Neural cell (in vitro differentiated cells): Measurements from ENCODE around the gene DHX58. TPM values are rescaled to one million over a fixed set of nuclear protein-coding genes. Genes with fewer than 3 reads are reported as not detected.

Experiments used
- H2AFZ ChIP-seq: fragments of 200-600, 300-800 bp; sonication (generic), shearing (Covaris generic); 2 replicates; pipeline ENCODE4 v1.6.0; 2014; ENCODE audit warnings: low read depth, mild to moderate bottlenecking, antibody characterized with exemption, low read length, moderate library complexity
- H3F3A ChIP-seq: fragments of 200-600 bp; shearing (Covaris generic); 2 replicates; pipeline ENCODE4 v1.6.1; 2016; ENCODE audit warnings: mild to moderate bottlenecking, moderate library complexity, mixed read lengths, antibody characterized with exemption, low read length; ENCODE audit not compliant: insufficient read depth, poor library complexity, severe bottlenecking
- H3K27ac ChIP-seq: fragments of 200-600, 300-800 bp; sonication (generic), shearing (Covaris generic); 2 replicates; pipeline ENCODE4 v1.5.1; 2014; ENCODE audit warnings: mild to moderate bottlenecking, low read length, moderate library complexity
- H3K27me3 ChIP-seq: fragments of 300-800, 200-600 bp; sonication (generic), shearing (Covaris generic); 2 replicates; pipeline ENCODE4 v1.6.0; 2014; ENCODE audit warnings: mild to moderate bottlenecking, low read depth, low read length, moderate library complexity; ENCODE audit not compliant: insufficient read depth
- H3K36me3 ChIP-seq: fragments of 300-800, 200-600 bp; sonication (generic), shearing (Covaris generic); 2 replicates; pipeline ENCODE4 v1.5.1; 2014; ENCODE audit warnings: mild to moderate bottlenecking, antibody characterized with exemption, low read length, moderate library complexity; ENCODE audit not compliant: insufficient read depth
- H3K4me2 ChIP-seq: fragments of 300-800, 200-600 bp; sonication (generic), shearing (Covaris generic); 2 replicates; pipeline ENCODE4 v1.6.0; 2014; ENCODE audit warnings: mild to moderate bottlenecking, low read length
- H3K4me3 ChIP-seq: fragments of 300-800, 200-600 bp; sonication (generic), shearing (Covaris generic); 2 replicates; pipeline ENCODE4 v1.5.1; 2014; ENCODE audit warnings: mild to moderate bottlenecking, low read length, moderate library complexity
- H3K79me2 ChIP-seq: fragments of 200-600 bp; shearing (Covaris generic); replicated peaks from 2 replicates; pipeline ENCODE4 v1.6.0; 2014; ENCODE audit warnings: mild to moderate bottlenecking, low read length, moderate library complexity; ENCODE audit not compliant: insufficient read depth
- H3K9ac ChIP-seq: fragments of 300-800, 200-600 bp; sonication (generic), shearing (Covaris generic); 2 replicates; pipeline ENCODE4 v1.6.1; 2016; ENCODE audit warnings: mild to moderate bottlenecking, low read length, mixed read lengths
- H3K9me2 ChIP-seq: fragments of 200-600 bp; shearing (Covaris generic); 2 replicates; pipeline ENCODE4 v1.6.1; 2016; ENCODE audit warnings: mild to moderate bottlenecking, low read length, mixed read lengths; ENCODE audit not compliant: insufficient read depth
- H3K9me3 ChIP-seq: fragments of 200-600, 300-800 bp; sonication (generic), shearing (Covaris generic); 2 replicates; pipeline ENCODE4 v1.6.1; 2016; ENCODE audit warnings: mild to moderate bottlenecking, mixed run types, low read length, moderate library complexity, mixed read lengths
- H4K20me1 ChIP-seq: fragments of 200-600 bp; shearing (Covaris generic); 2 replicates; pipeline ENCODE4 v1.6.1; 2016; ENCODE audit warnings: mild to moderate bottlenecking, mixed run types; ENCODE audit not compliant: insufficient read depth
- CTCF ChIP-seq: fragments of 450-650 bp; IDR thresholded peaks from 2 replicates; pipeline ENCODE4 v1.5.1; 2014; ENCODE audit warnings: antibody characterized with exemption, mild to moderate bottlenecking, moderate library complexity; ENCODE audit not compliant: poor library complexity, severe bottlenecking
- EP300 ChIP-seq: fragments of 450-650 bp; conservative IDR thresholded peaks from 2 replicates; pipeline ENCODE4 v1.6.1; 2014; ENCODE audit warnings: antibody characterized with exemption, mild to moderate bottlenecking, moderate library complexity; ENCODE audit not compliant: poor library complexity, severe bottlenecking
- EZH2 ChIP-seq: fragments of 200-600, 300-800 bp; shearing (Covaris generic), sonication (generic); IDR thresholded peaks from 2 replicates; pipeline ENCODE4 v1.6.1; 2014; ENCODE audit warnings: antibody characterized with exemption, low read length, borderline replicate concordance, mild to moderate bottlenecking; ENCODE audit not compliant: insufficient read depth, poor library complexity, severe bottlenecking
- MXI1 ChIP-seq: fragments of 450-650 bp; conservative IDR thresholded peaks from 2 replicates; pipeline ENCODE4 v1.6.1; 2014; ENCODE audit warnings: antibody characterized with exemption, mild to moderate bottlenecking; ENCODE audit not compliant: poor library complexity, severe bottlenecking
- POLR2AphosphoS5 ChIP-seq: IDR thresholded peaks from 2 replicates; pipeline ENCODE4 v1.6.1; 2012
- RAD21 ChIP-seq: fragments of 450-650 bp; conservative IDR thresholded peaks from 2 replicates; pipeline ENCODE4 v1.6.1; 2014; ENCODE audit warnings: antibody characterized with exemption, mild to moderate bottlenecking, moderate library complexity
- SMC3 ChIP-seq: fragments of 450-650 bp; conservative IDR thresholded peaks from 2 replicates; pipeline ENCODE4 v1.6.1; 2014; ENCODE audit warnings: antibody characterized with exemption, mild to moderate bottlenecking, moderate library complexity; ENCODE audit not compliant: poor library complexity
- TAF1 ChIP-seq: IDR thresholded peaks from 2 replicates; pipeline ENCODE4 v1.6.1; 2012; ENCODE audit warnings: low read depth
- polyA plus RNA-seq: library from polyadenylated mRNA; depleted of rRNA; stranded (reverse); fragments of >200 nt; gene quantifications from 2 replicates; pipeline ENCODE4 v1.2.3, GENCODE V29; 2014
- TF ChIP-seq, protein P1 (sequence below): IDR thresholded peaks from 2 replicates; pipeline ENCODE4 v1.6.1; 2012; ENCODE audit warnings: borderline replicate concordance

Gene DHX58
- polyA plus RNA-seq, 1 donor from 2014 or later: 0.87 TPM

DNA sequence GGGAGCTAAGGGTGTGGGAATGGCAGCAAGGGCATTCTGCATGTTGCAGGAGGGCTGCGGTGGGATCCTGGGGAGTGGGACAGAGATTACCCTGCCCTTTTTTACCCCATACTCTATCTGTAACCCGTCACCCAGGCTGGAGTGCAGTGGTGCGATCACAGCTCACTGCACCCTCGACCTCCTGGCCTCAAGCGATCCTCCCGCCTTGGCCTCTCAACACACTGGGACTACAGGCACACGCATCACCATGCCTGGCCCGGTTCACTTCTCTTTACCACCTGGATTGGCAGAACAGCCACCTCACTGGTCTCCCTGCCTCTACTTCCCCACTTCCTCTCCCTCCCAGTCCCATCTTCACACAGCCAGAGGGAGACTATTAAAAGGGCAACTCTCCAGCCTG lies 23.8 kb downstream of the DHX58 start:
- no peaks in the 10 kb centered on the region for H3F3A ChIP-seq
- no peaks in the 10 kb centered on the region for H4K20me1 ChIP-seq
- no peaks in the 10 kb centered on the region for H3K27me3 ChIP-seq
- no peaks in the 10 kb centered on the region for H3K9me2 ChIP-seq
- H2AFZ ChIP-seq: no peak overlapping the region
- no peak overlapping the region for H3K27ac ChIP-seq
- H3K4me2 ChIP-seq: no peak overlapping the region
- H3K9ac ChIP-seq: no peak overlapping the region
- no peaks in the 10 kb centered on the region for H3K36me3 ChIP-seq
- no peak for TF ChIP-seq POLR2AphosphoS5
- no peak for TF ChIP-seq EZH2
- TF ChIP-seq SMC3: no peak
- TF ChIP-seq RAD21: no peak
- TF ChIP-seq, protein P1, sequence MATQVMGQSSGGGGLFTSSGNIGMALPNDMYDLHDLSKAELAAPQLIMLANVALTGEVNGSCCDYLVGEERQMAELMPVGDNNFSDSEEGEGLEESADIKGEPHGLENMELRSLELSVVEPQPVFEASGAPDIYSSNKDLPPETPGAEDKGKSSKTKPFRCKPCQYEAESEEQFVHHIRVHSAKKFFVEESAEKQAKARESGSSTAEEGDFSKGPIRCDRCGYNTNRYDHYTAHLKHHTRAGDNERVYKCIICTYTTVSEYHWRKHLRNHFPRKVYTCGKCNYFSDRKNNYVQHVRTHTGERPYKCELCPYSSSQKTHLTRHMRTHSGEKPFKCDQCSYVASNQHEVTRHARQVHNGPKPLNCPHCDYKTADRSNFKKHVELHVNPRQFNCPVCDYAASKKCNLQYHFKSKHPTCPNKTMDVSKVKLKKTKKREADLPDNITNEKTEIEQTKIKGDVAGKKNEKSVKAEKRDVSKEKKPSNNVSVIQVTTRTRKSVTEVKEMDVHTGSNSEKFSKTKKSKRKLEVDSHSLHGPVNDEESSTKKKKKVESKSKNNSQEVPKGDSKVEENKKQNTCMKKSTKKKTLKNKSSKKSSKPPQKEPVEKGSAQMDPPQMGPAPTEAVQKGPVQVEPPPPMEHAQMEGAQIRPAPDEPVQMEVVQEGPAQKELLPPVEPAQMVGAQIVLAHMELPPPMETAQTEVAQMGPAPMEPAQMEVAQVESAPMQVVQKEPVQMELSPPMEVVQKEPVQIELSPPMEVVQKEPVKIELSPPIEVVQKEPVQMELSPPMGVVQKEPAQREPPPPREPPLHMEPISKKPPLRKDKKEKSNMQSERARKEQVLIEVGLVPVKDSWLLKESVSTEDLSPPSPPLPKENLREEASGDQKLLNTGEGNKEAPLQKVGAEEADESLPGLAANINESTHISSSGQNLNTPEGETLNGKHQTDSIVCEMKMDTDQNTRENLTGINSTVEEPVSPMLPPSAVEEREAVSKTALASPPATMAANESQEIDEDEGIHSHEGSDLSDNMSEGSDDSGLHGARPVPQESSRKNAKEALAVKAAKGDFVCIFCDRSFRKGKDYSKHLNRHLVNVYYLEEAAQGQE: no peak
- TF ChIP-seq EP300: no peak
- no peak for TF ChIP-seq CTCF
- TF ChIP-seq TAF1: no peak
- TF ChIP-seq MXI1: no peak
- no peaks in the 10 kb centered on the region for H3K9me3 ChIP-seq
- H3K79me2 ChIP-seq: no peaks in the 10 kb centered on the region
- H3K4me3 ChIP-seq: no peak overlapping the region

DNA sequence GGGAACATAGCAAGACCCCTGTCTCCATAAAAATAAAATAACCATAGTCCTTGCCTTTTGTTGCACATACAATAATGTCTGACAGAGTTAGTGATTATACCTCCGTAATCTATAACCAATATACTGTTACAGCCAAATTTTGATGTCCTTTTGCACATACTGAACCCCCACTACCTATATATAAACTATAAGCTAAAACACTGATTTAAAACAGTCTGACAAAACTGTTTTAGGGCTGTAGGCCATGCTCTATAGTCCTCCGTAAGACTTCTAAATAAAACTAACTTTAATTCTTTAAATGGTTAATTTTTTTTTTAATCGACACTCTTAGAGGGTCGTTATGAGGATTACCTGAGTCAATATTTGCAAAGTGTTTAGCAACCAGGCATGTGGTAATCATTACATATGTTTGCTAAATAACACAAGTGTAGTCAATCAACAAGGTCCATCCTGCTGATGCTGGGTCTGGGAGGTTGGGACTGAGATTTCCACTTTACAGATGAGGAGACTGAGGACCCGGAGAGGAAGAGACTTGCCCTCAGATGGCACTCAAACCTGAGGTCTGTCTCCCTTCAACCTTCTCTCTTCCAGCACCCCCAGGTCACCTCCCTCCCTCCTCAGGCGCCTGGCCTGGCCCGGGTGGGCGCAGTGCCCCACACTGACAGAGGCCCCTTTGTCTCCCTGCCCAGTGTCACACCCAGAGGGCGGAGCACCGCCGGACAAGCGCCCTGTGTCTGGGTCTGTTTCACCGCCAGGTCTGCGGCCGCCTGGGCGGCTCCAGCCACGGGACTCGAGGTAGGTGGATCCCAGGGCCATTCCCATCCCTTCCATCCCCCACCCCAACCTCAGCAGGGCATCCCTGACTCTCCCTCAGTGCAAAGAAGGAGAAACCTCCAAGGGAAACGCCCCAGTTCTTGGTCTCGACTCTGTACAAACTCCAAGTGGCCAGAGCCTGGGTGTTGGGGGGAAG lies 24.5 kb downstream of the DHX58 start:
- no peaks in the 10 kb centered on the region for H3K9me3 ChIP-seq
- H4K20me1 ChIP-seq: no peaks in the 10 kb centered on the region
- H3K27ac ChIP-seq: no peak overlapping the region
- no peak overlapping the region for H2AFZ ChIP-seq
- no peak overlapping the region for H3K4me3 ChIP-seq
- no peaks in the 10 kb centered on the region for H3K9me2 ChIP-seq
- H3K79me2 ChIP-seq: no peaks in the 10 kb centered on the region
- H3K4me2 ChIP-seq: no peak overlapping the region
- H3F3A ChIP-seq: no peaks in the 10 kb centered on the region
- no peaks in the 10 kb centered on the region for H3K36me3 ChIP-seq
- TF ChIP-seq EZH2 (no peak), EP300 (no peak), POLR2AphosphoS5 (no peak), RAD21 (no peak), SMC3 (no peak), TAF1 (no peak), CTCF (no peak), MXI1 (no peak)
- TF ChIP-seq, protein P1: no peak
- no peaks in the 10 kb centered on the region for H3K27me3 ChIP-seq
- no peak overlapping the region for H3K9ac ChIP-seq
